ENCODE results near the gene KIZ.
"Not testable (repeated sequence)": the region's sequence is repeated elsewhere in the genome, so short reads cannot be mapped to it uniquely, and the experiment has no call there.

The KIZ gene

DNA sequence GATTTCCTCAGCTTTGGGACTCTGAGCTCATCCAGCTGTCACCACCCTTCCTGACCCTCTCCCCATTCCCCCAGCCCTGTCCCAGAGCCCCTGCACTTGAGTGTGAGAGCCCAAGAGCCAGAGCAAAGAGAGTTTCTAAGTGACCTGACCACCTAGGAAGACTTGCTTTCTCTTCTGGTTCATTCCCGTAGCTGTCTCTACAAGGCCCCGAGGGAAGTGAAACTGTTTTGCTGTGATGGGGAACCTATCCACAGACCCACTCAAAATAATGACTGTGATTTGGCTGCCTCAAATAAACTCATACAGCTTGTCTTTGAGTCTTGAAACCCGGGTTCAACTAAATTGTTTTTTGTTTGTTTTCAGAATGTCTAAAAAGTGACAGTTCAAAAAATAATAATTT, 102.6 kb downstream of the KIZ start:
- DNase-seq (ENCODE audit: low read depth in 3 of 3), result no peak

DNA sequence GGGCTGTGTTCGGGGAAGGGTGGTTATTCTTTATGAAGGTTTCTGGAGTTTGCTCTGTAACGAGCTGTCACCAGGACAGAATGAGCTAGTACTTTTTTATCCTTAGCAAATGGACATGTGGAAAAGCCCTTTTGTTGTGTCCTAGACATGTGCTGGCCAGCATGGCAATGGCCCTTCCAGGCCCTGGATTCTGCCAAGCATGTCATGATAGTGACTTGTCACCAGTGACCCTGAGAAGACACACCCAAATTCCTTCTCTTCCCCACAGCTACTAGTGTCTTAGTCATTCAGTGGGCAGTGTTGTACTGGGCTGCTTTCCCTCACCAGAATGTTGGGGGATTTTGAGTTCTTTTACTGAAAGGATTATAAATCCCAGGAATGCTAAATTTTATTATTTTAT, 103.3 kb downstream of the KIZ start:
- DNase-seq (ENCODE audit: low read depth in 3 of 3), result no peak

DNA sequence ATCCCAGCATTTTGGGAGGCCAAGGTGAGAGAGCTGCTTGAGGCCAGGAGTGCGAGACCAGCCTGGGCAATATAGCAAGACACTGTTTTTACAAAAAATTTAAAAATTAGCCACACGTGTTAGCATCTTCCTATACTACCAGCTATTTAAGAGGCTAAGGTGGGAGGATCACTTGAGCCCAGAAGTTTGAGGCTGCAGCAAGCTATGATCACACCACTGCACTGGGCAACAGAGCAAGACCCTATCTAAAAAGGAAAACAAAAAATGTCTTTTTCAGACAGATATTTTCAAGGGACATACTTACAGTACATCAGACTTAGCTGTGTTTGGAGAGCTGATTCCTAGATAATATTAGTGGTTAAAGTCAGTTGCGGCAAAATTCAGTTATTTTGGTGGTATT, 104.3 kb downstream of the KIZ start:
- DNase-seq (ENCODE audit: low read depth in 3 of 3), result no peak

DNA sequence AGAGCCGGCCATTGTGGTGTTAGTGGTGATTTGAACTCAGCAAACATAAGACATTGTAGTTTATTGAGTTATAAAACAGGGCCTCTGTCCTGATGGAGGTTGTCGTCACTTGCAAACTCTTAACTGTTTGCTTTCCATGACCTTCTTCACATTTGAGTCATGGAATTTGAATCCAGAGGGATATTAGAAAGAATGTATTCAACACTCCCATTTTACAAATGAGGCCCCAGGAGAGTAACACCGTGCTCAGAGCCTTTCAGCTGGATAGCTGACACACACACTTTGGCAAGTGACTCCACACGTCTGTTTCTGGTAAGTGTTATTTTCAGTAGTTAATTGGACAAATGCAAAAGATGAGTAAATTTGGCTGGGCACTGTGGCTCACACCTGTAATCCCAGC, 104.8 kb downstream of the KIZ start:
- no peak for DNase-seq (ENCODE audit: low read depth in 3 of 3)

DNA sequence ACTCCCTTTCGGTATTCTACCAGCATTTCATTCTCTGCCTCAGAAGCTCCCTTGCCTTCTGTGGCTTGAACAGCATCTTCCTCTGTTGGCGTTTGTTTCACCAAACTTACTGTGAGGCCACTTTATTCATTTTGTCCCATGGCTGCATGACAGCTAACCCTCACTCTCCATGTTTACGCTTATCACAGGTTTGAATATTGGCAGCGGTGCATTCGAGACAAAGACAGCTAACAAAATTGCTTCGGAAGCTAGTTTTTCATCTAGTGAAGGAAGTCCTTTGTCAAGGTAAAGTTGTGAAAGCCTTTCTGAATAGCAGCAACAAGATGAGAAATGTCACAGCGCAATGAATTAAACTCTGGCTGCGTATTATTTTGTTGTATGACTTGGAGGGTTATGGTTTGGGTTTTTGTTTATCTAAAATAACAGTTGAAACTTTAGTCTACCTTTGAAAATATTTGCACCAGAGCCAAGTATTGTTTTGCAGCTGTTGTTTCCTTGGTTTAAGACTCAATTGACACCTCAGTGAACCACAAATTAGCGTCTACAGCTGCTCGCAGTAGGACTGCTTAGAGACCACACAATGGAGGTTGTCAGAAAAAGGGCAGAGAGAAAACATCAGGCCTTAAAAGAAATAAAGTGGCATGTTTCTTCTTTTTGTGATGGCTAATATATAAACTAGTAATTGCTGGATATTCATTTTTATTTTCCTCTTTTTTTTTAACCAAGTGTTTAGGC, 106.8 kb downstream of the KIZ start:
- DNase-seq (ENCODE audit: low read depth in 3 of 3), result no peak

DNA sequence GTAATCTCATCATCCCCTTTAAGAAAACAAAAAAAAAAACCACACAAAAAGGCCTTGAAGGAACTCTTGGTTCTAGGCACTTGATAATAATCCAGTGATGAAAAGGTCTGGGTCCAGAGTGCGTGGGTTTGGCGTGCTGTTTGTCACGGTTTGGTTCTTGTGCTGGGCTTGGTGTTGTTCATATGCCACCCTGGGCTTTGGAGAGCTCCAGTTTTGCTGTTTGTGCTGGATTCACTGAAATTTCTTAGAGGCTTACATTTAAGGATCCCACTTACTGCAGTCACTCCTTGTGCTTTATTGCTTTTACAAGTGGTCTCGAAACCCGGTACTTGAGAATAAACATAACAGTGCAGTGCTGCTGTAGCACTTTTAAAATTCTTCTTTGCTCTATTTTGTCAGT, 108.4 kb downstream of the KIZ start:
- no peak for DNase-seq (ENCODE audit: low read depth in 3 of 3)

DNA sequence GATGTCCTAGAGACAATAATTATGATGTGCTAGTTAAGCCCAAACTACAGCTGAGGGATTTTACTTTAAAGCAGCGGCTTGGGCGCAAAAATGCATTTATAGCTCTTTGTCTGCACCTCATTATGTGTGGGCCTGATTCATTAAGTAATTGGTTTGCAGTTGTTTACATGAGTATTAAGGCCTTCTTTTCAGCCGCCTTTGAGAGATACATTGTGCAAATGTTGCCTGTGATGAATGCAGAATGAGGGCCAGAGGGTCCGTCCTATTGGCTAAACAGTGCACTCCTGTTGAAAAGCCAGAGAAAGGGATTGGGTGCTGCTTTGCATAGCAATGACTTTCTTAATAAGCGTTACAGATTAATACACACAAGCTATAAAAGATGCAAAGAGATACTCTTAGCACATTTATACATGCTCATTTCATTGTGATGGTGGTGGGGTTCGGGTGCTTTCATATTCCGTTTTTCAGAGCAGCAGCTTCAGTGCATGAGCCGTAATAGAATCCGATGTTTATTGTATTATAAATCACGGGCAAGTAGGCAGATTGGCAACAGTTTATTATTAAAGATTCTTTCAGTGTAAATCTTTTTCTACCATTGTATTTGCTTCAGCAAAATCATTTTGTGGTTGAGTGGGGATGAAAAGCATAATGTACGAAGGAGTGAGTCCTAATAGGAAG, 109.1 kb downstream of the KIZ start:
- DNase-seq (ENCODE audit: low read depth in 3 of 3), result no peak

DNA sequence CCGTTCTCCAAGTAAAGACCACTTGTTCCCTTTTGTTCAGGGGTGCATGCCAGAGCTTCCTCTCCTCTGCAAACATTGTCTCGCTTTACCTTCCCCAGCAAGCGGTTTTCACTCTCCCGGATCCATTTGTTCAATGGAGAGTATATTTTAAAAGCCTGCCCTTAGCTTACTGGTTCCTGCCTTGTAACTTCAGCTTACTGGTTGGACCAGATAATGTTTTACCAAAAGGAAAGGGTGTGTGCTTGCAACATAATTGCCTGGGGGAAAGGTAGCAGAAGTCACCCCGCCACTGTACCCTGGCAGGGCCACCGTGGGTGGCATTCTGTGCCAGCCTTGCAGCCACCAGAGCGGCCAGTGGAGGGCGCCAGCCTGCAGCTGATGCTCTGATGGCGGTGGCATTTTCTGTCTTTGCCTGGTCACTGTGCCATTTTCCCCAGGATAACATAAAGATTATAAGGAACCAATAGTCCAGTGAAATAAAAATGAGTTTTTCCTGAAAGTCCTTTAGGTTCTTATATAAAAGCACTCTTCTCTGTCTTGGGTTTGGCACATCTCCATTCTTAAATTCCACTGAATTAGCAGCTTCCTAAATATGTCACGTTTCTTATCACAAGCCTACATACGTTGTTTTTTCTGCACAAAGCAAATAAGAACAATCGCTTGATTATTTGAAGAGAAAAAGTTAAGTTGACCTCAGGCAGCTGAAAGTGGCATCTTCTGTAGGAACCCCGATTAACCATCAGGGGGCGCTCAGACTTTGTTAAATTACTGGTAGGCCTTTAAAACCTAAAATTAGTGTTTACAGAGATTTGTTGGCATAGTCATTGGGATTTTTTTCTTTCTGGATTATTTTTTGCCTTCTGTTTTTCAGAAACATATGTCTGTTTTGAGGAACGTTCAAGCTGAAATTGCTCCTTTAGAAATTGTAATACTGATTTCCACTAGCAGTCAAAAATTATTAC, 109.9 kb downstream of the KIZ start:
- DNase-seq (ENCODE audit: low read depth in 3 of 3), result peak; percentile 37 to 61 (median 50)

DNA sequence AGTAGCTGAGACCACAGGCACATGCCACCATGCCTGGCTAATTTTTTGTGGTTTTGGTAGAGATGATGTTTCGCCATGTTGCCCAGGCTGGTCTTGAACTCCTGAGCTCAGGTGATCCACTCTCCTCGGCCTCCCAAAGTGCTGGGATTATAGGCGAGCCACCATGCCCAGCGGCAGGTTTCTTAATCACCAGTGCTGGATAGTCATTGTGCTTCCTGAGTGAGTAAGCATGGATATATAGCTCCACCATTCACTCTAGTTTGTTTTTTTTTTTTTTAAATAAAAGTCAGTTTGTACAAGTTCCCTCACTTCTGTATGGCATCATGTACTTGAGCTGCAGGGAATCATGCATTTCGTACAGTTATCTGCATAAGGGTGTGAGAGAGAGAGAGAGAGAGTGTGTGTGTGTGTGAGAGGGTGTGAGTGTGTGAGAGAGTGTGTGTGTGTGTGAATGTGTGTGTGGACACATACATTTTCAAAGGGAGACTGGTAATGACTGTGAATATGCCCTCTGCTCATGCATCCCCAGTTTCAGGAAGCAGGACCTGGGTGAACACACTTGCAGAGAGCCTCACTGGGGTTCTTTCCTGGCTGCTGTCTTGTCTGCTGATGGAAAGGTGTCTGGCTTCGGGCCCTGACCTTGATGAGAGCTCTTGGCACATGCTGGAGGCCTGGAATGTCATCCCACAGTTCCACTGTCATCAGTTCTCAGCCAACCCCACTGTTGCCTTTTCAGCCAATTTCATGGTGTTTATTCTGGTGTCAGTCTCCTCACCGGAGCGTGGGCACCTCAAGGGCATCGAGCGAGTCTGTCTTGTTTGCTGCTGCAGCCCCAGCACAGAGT, 112.3 kb downstream of the KIZ start:
- DNase-seq (ENCODE audit: low read depth in 3 of 3), result no peak

DNA sequence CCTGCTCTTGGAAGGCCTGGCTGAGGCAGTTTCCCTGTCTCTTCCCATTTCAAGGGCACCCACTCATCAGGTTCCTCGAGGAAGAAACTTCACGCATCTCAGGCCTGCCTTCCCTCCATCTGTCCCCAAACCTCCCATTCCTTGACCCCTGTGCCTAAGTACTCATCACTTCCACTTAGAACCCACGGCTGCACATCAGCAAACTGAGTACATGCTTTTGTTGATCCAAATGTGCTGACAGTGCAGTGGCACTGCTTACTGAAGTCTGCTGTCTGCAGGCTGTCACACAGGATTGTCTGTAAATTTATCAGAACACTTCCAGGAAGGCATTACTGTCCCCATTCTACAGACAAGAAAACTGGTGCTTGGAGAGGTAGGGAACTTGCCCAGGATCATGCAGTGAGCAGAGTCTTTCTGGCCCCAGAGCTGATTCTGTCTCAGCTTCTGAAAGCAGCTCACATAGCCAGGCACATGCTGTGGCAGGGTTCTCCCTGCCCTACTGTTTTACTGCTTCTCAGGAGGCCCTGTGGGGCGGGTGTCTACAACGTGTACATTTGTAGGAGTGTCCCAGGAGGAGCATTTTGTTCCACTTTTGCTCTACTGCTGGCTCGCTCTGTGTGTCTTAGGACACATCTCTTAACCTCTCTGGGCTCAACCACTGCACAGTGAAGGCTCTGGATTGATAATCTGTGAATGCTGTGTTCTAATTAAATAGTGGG, 113.1 kb downstream of the KIZ start:
- DNase-seq (ENCODE audit: low read depth in 3 of 3), result no peak

DNA sequence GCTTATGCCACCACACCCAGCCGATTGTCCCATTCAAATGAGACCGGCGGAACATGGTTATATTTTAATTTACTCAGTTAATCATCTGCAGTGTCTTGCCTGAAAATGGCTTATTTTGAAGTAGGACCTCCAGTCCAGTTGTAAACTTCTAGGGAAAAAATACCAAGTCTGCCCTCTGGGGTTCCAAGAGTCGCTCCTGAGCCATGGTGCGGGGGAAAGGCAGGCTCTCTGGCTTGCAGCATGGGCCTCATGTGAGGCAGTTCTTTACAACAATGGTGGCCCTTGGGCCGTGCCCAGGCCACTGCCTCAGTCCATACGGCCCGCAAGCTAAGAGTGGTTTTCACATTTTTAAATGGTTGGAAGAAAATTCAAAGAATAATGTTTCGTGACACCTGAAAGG, 114.5 kb downstream of the KIZ start:
- no peak for DNase-seq (ENCODE audit: low read depth in 3 of 3)

DNA sequence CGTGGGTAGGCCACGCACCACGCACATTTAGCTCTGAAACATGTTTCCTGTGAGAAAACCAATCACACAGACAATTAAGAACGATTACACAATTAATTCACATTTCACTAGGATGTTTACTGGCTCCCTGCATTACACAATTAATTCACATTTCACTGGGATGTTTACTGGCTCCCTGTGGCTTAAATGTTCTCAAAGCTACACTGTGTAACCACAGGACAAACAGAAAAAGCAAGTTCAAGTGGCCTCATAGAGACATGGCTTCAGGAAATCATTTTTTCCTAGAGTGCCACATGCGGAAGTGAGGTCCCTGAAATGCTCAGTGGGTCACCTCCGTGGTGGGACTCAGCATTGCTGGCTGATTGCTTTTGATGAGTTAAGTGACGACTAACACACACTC, 115.5 kb downstream of the KIZ start:
- no peak for DNase-seq (ENCODE audit: low read depth in 3 of 3)

DNA sequence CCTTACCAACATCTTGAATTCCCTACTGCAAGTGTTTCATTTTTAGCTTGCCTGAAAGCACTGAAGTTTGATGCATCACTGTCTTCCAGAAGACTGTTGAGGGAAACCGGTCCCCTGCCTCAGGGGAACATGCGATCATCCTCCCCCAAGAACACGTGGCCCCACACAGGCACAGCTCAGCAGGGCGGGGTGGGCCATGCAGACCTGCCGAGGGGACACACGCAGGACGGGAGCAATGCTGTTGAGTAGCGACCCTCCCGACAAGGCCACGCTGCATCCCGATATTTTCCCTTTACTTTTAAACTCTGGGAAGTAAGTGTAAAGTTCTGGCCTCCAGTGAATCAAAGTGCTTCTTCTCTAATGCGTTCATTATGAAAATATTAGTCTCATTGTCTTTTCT, 117.9 kb downstream of the KIZ start:
- no peak for DNase-seq (ENCODE audit: low read depth in 3 of 3)

DNA sequence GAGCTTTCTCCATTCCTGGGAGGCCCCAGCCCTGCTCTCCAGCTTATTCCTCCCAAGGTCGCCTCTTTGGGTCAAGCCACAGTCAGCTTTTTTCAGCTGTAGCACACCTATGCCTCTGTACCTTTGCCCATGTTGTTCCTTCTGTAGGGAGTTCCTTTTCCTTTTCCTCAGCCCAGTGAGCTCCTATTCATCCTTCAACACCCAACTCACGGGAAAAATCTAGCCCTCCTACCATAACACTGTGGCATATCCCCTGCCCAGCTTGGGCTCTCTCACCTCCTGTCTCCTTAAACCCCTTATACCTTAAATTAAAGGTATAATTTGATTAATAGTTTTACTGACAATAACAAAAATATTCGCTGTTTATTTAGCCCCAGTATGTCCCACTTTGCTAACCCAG, 118.9 kb downstream of the KIZ start:
- DNase-seq (ENCODE audit: low read depth in 3 of 3), result no peak

DNA sequence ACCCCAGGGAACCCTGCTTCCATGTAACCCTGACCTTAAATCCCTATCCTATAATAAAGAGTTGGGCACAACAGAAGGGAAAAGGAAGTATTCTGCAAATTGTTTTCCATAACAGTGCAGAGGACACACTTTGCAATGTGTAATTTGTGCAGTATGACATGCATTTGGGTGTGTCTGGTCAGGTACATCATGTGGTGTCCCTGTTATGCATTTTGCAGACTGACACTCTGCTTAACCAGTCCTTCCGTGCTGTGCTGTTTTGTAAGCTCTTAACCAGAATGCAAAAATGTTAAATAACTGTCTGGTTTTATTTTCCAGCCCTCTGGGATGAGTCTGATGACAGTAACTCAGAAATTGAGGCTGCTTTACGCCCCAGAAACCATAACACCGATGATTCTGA, 120.3 kb downstream of the KIZ start:
- DNase-seq (ENCODE audit: low read depth in 3 of 3), result no peak

DNA sequence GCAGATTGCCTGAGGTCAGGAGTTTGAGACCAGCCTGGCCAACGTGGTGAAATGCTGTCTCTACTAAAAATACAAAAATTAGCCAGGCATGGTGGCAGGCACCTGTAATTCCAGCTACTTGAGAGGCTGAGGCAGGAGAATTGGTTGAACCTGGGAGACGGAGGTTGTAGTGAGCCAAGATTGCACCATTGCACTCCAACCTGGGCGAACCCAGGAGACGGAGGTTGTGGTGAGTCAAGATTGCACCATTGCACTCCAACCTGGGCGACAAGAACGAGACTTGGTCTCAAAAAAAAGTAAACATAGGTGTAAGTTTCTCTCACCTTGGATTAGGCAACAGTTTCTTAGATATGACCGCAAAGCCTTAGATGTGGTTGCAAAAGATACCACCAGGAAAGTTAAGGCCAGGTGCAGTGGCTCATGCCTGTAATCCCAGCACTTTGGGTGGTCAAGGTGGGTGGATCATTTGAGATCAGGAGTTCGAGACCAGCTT, 121.8 kb downstream of the KIZ start:
- DNase-seq (ENCODE audit: low read depth in 3 of 3), result not testable (repeated sequence)

DNA sequence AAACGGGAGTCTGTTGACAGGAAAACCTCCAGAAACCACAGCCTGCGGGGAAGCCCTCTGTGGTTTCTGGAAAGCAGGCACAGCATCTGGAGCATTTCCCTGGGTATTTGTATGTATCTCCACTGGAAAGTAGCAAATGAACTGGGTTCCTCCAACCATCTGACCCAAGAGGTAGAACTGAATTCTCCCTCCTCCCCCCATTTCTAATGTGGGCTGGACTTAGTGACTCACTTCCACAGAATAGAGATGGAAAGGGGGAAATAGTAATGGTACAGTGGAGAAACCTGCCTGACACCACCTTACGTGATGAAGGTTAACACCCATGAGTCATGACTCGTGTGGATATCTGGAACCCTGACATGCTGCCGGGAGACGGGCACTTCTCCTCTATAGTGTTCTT, 125.4 kb downstream of the KIZ start:
- peak in 2 of 3 donors; percentile 13 to 41 for DNase-seq (ENCODE audit: low read depth in 3 of 3)

DNA sequence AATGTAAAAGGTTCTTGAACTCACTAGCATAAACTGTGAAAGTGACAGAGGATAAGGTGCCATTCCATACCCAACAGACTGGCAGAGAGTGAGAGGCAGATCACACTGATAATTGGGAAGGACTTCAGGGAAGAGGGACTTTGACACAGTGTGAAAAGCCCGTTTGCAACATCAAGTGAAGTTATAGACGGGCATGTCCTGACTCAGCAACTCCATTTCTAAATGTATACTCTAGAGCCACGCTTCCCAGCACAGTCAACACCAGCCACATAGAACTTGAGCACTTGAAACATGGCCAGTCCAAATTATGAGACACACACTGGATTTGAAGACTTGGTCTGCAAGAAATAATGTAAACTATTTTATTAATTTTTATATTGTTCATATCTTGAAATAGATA, 131.3 kb downstream of the KIZ start:
- no peak for DNase-seq (ENCODE audit: low read depth in 3 of 3)

DNA sequence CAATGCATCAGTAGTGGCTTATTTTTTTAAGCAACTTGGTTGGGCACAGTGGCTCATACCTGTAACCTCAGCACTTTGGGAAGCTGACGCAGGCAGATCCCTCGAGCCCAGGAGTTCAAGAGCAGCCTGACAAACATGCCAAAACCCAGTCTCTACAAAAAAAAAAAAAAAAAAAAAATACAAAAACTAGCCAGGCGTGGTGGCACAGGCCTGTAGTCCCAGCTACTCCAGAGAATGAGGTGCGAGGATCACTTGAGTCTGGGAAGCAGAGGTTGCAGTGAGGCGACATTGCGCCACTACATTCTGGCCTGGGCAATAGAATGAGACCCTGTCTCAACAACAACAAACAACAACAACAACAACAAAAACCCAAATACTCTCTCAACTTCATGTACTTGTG, 132.5 kb downstream of the KIZ start:
- DNase-seq (ENCODE audit: low read depth in 3 of 3), result no peak

DNA sequence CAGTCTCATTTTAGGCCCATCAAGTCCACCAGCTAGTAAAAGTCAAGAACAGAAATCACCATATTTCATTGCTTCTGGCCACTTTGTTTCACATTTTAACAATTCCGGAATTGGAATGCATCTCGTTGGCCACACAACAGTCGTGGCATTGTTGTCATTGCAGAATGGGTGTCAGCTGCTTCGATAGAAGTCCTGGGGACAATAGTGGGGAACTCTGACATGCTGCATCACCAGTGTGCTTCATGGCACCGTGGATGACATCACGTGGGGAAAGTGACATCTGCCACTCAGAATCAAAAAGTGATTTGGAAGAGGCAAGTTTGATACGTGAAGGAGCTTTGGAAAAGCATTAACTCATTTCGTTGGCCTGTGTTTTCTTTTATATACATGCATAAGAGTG, 133.5 kb downstream of the KIZ start:
- DNase-seq (ENCODE audit: low read depth in 3 of 3), result no peak

DNA sequence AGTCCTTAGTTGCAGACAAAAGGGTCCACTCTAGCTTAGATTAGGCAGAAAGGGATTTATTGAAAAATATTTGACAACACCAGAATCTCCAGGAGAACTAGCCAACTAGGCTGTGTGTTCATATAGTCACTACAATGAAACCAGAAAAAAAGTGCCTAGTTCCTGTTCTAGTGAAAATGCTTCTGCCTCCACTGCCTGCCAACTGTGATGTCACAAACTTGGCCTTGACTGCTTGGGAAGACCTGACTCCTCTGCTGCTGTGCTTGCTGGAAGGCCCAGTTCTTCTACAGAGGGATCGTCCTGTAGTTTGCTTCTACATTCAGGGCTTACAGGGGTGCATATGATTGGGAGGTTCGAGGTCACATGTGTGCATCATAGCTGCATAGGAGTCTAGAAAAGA, 136.9 kb downstream of the KIZ start:
- DNase-seq (ENCODE audit: low read depth in 3 of 3), result no peak

All from stimulated activated CD4-positive, alpha-beta T cell treated with anti-CD3 and anti-CD28 coated beads, TNF-alpha, amount 100 ng/mL, for 48 hours (primary cell).